ENCODE data around the gene PCBP3.

The PCBP3 gene

DNA sequence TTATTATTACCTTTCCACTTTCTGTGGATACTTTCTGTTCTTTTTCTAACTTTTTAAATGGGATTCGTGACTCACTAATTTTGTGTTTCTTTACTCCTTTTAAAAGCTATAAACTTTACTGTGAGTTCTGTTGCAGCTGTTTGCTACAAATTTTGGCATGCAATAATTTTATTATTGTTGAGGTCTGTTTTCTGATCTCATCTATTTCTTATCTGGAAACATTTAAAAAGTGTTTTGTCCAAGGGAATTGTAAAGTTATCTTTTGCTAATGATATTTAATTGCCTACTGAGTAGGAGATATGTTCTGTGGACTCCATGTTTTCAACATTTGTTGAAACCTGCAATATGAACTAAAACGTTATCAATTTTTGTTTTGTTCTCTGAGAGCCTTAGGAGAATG is 199.9 kb downstream of the PCBP3 start:
- peaks cover 10% of the 10 kb centered on the region for H3K4me1 ChIP-seq (ENCODE audit: insufficient read depth, insufficient read length)
- H3K4me3 ChIP-seq (ENCODE audit: insufficient read length, low read depth), result no peak overlapping the region
- H3K9ac ChIP-seq (ENCODE audit: insufficient read length, low read depth), result no peak overlapping the region
- H3K27me3 ChIP-seq (ENCODE audit: insufficient read depth, insufficient read length), result no peaks in the 10 kb centered on the region
- peaks cover 16% of the 10 kb centered on the region for H3K9me3 ChIP-seq (ENCODE audit: insufficient read depth, low read length)
- TF ChIP-seq ZNF274 (IDR thresholded peaks at IDR 0.05; ENCODE audit: low read depth, low read length) (no peak), YY1 (IDR thresholded peaks at IDR 0.05; ENCODE audit: insufficient read depth, insufficient read length) (no peak)
- H3K36me3 ChIP-seq (ENCODE audit: insufficient read depth, insufficient read length, low read length), result no peaks in the 10 kb centered on the region
- DNase-seq (ENCODE audit: low read depth, low spot score), result no peak

DNA sequence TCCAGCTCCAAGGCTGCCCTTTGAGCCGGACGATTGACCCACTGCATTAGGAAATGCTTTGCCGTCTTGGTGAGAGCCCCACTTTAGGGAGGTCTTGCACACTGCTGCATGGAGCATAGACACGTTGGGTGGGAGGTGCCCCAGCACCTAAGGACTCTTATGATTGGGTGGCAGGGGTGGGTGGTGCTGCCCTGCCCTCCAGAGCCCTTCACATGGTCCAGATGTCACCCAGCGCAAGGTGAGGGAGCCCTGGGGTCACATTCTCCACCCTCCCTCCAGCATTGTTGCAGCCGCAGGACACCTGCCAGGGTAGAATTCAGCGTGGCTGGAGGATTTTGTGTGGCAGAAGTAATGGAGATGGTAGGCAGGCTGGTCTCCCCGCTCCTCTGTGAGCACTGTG is 200.7 kb downstream of the PCBP3 start:
- H3K9ac ChIP-seq (ENCODE audit: insufficient read length, low read depth), result no peak overlapping the region
- H3K36me3 ChIP-seq (ENCODE audit: insufficient read depth, insufficient read length, low read length), result no peaks in the 10 kb centered on the region
- H3K27me3 ChIP-seq (ENCODE audit: insufficient read depth, insufficient read length), result no peaks in the 10 kb centered on the region
- H3K9me3 ChIP-seq (ENCODE audit: insufficient read depth, low read length), result peaks cover 16% of the 10 kb centered on the region
- H3K4me3 ChIP-seq (ENCODE audit: insufficient read length, low read depth), result no peak overlapping the region
- TF ChIP-seq ZNF274 (IDR thresholded peaks at IDR 0.05; ENCODE audit: low read depth, low read length), result no peak
- no peak for TF ChIP-seq YY1 (IDR thresholded peaks at IDR 0.05; ENCODE audit: insufficient read depth, insufficient read length)
- no peak for TF ChIP-seq SUZ12 (IDR thresholded peaks at IDR 0.05; ENCODE audit: extremely low read depth, insufficient read depth, insufficient read length)
- DNase-seq (ENCODE audit: low read depth, low spot score), result no peak
- peaks cover 10% of the 10 kb centered on the region for H3K4me1 ChIP-seq (ENCODE audit: insufficient read depth, insufficient read length)

DNA sequence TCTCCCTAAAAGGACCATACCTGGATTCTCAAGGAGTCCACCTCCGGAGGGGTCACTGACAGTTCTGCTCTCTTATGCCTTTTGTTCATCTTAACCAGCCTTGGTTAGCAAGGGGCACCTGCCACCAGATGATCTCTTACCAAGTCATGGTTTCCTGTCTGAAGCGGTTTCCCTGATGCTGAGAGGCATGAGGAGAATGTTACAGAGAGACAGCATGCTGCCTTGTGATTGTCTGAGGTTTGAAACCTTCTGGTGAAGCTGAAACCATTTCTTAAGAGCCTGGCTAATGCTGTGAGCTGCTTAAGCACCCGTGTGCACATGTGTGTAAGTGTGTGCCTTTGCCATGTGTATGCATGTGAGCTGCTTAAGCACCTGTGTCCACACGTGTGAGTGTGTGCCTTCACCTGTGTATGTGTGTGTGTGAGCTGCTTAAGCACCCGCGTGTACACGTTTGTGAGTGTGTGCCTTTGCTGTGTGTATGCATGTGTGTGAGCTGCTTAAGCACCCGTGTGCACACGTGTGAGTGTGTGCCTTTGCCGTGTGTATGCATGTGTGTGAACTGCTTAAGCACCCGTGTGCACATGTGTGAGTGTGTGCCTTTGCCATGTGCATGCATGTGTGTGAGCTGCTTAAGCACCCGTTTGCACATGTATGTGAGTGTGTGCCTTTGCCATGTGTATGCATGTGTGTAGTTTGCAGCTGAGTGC is 201.7 kb downstream of the PCBP3 start:
- no peaks in the 10 kb centered on the region for H3K36me3 ChIP-seq (ENCODE audit: insufficient read depth, insufficient read length, low read length)
- H3K9me3 ChIP-seq (ENCODE audit: insufficient read depth, low read length), result peaks cover 16% of the 10 kb centered on the region
- no peaks in the 10 kb centered on the region for H3K27me3 ChIP-seq (ENCODE audit: insufficient read depth, insufficient read length)
- peaks cover 10% of the 10 kb centered on the region for H3K4me1 ChIP-seq (ENCODE audit: insufficient read depth, insufficient read length)
- H3K4me3 ChIP-seq (ENCODE audit: insufficient read length, low read depth), result no peak overlapping the region
- peak overlapping the region; percentile 4 for H3K9ac ChIP-seq (ENCODE audit: insufficient read length, low read depth)
- TF ChIP-seq SUZ12 (IDR thresholded peaks at IDR 0.05; ENCODE audit: extremely low read depth, insufficient read depth, insufficient read length) (no peak), YY1 (IDR thresholded peaks at IDR 0.05; ENCODE audit: insufficient read depth, insufficient read length) (no peak), ZNF274 (IDR thresholded peaks at IDR 0.05; ENCODE audit: low read depth, low read length) (no peak)
- no peak for DNase-seq (ENCODE audit: low read depth, low spot score)

DNA sequence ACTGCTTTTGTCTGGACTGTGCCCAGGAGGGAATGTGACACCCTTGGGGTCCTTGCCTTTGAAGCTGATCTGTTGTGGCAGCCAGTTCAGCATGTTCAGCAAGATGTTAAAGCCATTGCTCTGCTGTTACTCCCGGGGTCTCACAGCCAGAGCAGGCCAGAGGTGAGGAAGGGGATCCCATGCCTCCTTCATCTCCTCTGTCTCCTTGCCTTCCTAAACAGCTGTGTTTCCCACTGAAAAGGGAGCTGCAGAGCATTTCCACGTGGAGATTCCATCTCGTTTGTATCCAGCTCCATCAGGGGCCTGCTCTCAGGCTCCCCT is 202.2 kb downstream of the PCBP3 start:
- TF ChIP-seq YY1 (IDR thresholded peaks at IDR 0.05; ENCODE audit: insufficient read depth, insufficient read length), result no peak
- no peaks in the 10 kb centered on the region for H3K27me3 ChIP-seq (ENCODE audit: insufficient read depth, insufficient read length)

DNA sequence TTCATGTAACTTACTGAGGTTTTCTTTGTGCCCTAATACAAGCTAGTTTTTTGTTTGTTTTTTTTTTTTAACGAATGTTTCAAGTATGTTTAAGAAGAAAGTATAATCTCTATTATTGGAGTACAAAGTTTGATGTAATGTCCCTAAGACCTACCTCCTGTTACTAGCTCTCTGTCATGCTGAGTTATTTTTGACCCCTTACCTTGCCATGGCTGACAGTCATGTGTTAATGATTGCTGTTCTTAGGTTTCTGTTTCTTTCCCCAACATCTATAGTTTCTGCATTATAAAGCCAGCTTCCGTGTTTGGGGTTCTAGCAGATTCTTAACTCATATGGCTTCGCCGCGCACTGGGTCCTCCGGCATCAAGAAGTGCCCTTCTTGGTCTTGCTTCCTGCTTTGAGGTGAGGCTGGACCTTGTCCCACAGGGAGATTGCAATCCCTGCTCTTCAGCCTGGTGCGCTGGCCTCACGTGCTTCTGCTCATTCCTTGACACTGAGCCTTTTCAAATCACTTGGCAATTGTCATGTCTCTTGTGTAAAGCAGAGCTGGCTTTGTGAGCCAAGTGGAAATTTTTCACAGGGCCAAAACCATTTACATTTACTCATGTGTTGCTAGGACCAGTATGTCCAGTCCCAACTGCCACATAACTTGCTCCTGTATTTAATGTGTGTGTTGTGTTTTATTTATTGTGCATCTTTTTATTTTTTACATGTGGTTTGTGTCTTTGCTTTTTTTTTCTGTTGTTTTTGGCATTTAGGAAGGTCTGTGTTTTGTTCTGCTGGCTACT is 203.0 kb downstream of the PCBP3 start:
- TF ChIP-seq YY1 (IDR thresholded peaks at IDR 0.05; ENCODE audit: insufficient read depth, insufficient read length) (no peak), SUZ12 (IDR thresholded peaks at IDR 0.05; ENCODE audit: extremely low read depth, insufficient read depth, insufficient read length) (no peak), ZNF274 (IDR thresholded peaks at IDR 0.05; ENCODE audit: low read depth, low read length) (no peak)
- peaks cover 3% of the 10 kb centered on the region for H3K9me3 ChIP-seq (ENCODE audit: insufficient read depth, low read length)
- H3K9ac ChIP-seq (ENCODE audit: insufficient read length, low read depth), result no peak overlapping the region
- H3K36me3 ChIP-seq (ENCODE audit: insufficient read depth, insufficient read length, low read length), result no peaks in the 10 kb centered on the region
- H3K27me3 ChIP-seq (ENCODE audit: insufficient read depth, insufficient read length), result no peaks in the 10 kb centered on the region
- H3K4me3 ChIP-seq (ENCODE audit: insufficient read length, low read depth), result no peak overlapping the region
- no peak for DNase-seq (ENCODE audit: low read depth, low spot score)
- H3K4me1 ChIP-seq (ENCODE audit: insufficient read depth, insufficient read length), result peaks cover 10% of the 10 kb centered on the region

More for the DNA sequence above, 202.2 kb downstream of the PCBP3 start:
- Histone ChIP-seq H3K4me1 (ENCODE audit: insufficient read depth, insufficient read length) (peaks cover 10% of the 10 kb centered on the region), H3K9ac (ENCODE audit: insufficient read length, low read depth) (peak overlapping the region; percentile 4), H3K9me3 (ENCODE audit: insufficient read depth, low read length) (peaks cover 12% of the 10 kb centered on the region), H3K36me3 (ENCODE audit: insufficient read depth, insufficient read length, low read length) (no peaks in the 10 kb centered on the region), H3K4me3 (ENCODE audit: insufficient read length, low read depth) (no peak overlapping the region)
- no peak for DNase-seq (ENCODE audit: low read depth, low spot score)

DNA sequence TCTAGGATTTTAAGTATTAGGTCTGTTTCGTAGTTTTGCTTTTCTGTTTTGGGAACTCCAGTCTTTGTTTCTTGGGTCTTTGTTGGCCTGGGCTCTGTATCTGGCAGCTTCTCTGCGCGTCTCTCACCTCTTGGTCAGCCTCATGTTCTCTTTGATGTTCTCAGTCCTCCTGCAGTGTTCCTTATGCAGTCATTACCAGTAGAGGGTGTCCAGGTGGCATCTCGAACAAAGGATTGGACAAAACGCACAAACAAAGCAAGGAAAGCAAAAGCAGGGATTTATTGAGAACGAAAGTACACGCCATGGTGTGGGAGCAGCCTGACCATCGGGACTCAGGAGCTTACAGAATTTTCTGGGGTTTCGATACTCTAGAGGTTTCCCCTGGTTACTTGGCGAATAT is 204.3 kb downstream of the PCBP3 start:
- Histone ChIP-seq H3K4me3 (ENCODE audit: insufficient read length, low read depth) (no peak overlapping the region), H3K27me3 (ENCODE audit: insufficient read depth, insufficient read length) (no peaks in the 10 kb centered on the region), H3K9me3 (ENCODE audit: insufficient read depth, low read length) (no peaks in the 10 kb centered on the region), H3K36me3 (ENCODE audit: insufficient read depth, insufficient read length, low read length) (no peaks in the 10 kb centered on the region), H3K9ac (ENCODE audit: insufficient read length, low read depth) (no peak overlapping the region), H3K4me1 (ENCODE audit: insufficient read depth, insufficient read length) (peaks cover 10% of the 10 kb centered on the region)
- TF ChIP-seq ZNF274 (IDR thresholded peaks at IDR 0.05; ENCODE audit: low read depth, low read length) (no peak), YY1 (IDR thresholded peaks at IDR 0.05; ENCODE audit: insufficient read depth, insufficient read length) (no peak), SUZ12 (IDR thresholded peaks at IDR 0.05; ENCODE audit: extremely low read depth, insufficient read depth, insufficient read length) (no peak)
- no peak for DNase-seq (ENCODE audit: low read depth, low spot score)

- TF ChIP-seq ZNF274 (IDR thresholded peaks at IDR 0.05; ENCODE audit: low read depth, low read length) (no peak), YY1 (IDR thresholded peaks at IDR 0.05; ENCODE audit: insufficient read depth, insufficient read length) (no peak), SUZ12 (IDR thresholded peaks at IDR 0.05; ENCODE audit: extremely low read depth, insufficient read depth, insufficient read length) (no peak)
- no peak overlapping the region for H3K4me3 ChIP-seq (ENCODE audit: insufficient read length, low read depth)
Observed at GRCh38 chr21:45848331-45848730, 204.8 kb downstream of the PCBP3 start.

More at GRCh38 chr21:45848331-45848730, 204.8 kb downstream of the PCBP3 start:
- no peaks in the 10 kb centered on the region for H3K9me3 ChIP-seq (ENCODE audit: insufficient read depth, low read length)
- no peaks in the 10 kb centered on the region for H3K27me3 ChIP-seq (ENCODE audit: insufficient read depth, insufficient read length)
- H3K9ac ChIP-seq (ENCODE audit: insufficient read length, low read depth), result no peak overlapping the region
- no peaks in the 10 kb centered on the region for H3K36me3 ChIP-seq (ENCODE audit: insufficient read depth, insufficient read length, low read length)
- H3K4me1 ChIP-seq (ENCODE audit: insufficient read depth, insufficient read length), result peaks cover 10% of the 10 kb centered on the region
- DNase-seq (ENCODE audit: low read depth, low spot score), result no peak
